Measurements from ENCODE around the gene HIPK4.

HIPK4 gene

DNA sequence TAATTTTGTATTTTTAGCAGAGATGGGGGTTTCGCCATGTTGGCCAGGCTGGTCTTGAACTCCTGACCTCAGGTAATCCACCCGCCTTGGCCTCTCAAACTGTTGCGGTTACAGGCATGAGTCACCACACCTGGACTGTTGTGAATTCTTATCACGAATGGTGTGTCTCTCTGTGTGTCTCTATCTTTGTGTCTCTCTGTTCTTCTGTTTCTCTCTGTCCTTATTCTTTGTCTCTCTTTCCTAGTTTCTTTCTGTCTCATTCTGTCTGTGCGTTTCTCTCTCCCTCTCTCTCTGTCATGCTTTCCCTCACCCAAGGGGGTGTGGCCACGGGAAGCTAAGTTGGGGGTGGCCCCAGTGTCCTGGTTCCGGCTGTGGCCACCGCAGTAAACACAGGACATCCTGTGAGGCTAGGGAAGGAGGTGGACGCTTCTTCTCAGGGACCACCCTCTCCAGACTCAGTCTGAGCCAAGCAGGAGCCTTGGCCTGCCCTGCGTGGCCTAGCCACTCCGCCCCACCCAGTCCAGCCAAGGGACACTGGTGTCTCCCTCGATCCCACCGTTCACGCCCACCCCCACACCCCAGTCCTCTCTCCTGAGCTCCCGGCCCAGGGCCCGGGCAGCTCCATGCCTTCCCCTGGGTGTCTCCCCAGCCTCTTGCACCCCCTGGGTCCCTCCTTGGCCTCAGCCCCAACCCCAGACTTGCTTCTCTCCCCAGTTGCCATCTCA, 27.1 kb upstream of the HIPK4 start:
- FAIRE-seq = no peak
- TF ChIP-seq CTCF (IDR thresholded peaks at IDR 0.05; ENCODE audit: insufficient read depth, missing control alignments) = no peak
- DNase-seq (ENCODE audit: insufficient read length, low spot score) = no peak

DNA sequence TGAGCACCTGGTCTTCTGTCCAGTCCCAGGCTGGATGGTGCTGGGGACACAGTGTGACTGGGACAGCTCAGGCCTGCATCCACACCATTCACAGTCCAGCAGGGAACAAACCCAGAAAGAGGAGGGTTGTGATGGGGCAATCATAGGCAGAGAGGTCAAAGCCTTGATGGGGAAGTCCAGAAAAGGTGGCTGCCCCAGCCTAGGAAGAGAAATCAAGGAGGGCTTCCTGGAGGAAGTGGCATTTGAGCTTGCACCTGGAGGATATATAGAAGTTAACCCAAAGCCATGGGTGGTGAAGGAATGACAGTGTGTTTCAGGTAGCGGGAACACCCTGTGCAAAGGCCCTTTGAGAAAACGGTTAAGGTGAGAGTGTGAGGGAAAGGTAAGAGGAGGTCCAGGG, 25.8 kb upstream of the HIPK4 start:
- FAIRE-seq (no peak), DNase-seq (ENCODE audit: insufficient read length, low spot score) (no peak)
- no peak for TF ChIP-seq CTCF (IDR thresholded peaks at IDR 0.05; ENCODE audit: insufficient read depth, missing control alignments)

DNA sequence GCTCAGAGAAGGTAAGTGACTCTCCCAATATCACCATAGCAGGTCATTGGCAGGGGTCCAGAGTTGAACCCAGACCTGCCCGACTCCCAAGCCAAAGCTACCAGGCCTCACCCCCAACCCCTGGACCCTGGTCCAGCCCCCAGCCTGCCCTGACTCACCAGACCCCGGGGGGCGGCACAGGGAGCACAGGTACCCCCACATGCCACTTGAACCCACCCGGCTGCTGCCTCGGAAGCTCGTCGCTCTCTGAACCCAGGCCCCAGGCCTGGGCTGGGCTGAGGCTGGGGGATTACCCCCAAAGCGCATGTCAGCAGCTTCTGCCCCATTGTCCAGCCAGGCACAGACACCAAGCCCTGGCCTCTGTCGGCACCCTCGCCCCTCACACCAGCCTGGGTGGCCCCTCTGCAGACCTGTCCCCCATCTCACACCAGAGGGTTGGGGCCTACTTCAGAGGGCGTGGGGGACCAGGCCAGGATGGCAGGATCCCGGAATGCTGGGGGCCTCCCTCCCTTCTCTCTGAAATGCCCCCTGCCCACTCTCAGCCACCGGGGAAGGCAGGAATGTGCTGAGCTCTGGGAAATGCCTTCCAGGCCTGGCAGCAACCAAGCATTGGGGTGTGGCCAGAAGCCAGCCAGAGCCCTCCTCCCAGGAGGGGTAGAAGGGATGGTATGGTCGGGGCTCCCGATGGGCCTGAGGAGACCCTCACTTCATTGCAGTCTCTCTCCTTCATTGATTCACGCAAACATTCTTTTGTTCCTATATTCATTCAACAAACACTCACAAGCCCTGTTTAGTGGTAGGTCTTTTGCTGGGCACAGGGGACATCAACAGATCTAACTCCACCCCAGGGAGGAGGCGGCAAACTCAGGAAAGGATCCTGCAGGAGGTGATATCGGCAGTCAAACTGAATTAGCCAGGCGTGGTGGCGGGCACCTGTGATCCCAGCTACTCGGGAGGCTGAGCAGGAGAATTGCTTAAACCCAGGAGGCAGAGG, 24.9 kb upstream of the HIPK4 start:
- DNase-seq (ENCODE audit: insufficient read length, low spot score) (no peak), FAIRE-seq (no peak)
- no peak for TF ChIP-seq CTCF (IDR thresholded peaks at IDR 0.05; ENCODE audit: insufficient read depth, missing control alignments)

DNA sequence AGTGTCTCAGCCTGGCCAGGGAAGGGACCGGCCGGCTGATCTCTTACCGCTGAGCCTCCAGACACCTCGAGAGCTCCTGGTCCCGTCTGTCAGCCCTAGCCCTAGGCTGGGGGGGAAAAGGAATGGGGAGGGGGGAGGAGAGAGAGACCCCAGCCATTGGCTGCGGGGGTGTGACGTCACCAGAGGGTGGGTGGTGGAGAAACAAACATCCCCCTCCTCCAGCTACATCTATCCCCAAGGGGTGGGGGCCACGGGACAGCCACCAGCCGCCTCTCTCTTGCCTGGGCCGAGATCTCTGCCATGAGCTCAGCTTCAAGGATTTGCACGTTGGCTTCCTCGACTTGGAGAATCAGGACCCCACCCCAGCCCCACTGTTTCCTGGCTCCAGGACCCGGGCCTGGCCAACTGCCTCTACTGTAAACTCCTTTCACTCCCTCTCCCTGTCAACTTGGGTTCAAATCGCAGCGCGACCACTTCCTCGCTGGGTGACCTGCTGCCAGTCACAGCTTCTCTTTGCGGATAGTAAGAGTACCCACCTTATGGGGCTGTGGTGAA, 23.4 kb upstream of the HIPK4 start, which contains the start of gene PRX:
TSS of gene PRX (minus strand) at position 88 of the 555 bp plus-strand sequence. CDS start 5,446 bp downstream, outside the sequence.
- no peak for DNase-seq (ENCODE audit: insufficient read length, low spot score)
- no peak for TF ChIP-seq CTCF (IDR thresholded peaks at IDR 0.05; ENCODE audit: insufficient read depth, missing control alignments)
- no peak for FAIRE-seq

DNA sequence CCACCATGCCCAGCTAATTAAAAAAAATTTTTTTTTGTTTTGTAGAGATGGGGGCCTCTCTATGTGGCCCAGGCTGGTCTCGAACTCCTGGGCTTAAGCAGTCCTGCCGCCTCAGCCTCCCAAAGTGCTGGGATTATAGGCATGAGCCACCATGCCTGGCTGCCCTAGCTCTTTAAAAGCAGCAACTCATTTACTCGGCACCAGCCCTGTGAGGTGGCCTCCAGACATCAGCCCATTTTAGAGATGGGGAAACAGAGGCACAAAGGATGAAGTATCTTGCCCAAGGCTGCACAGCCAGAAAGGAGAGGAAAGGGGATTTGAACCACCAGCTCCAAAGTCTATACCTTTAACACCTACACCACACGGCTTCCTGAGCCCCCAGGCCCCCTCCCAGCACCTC, 22.9 kb upstream of the HIPK4 start:
- TF ChIP-seq CTCF (IDR thresholded peaks at IDR 0.05; ENCODE audit: insufficient read depth, missing control alignments) = no peak
- DNase-seq (ENCODE audit: insufficient read length, low spot score) (no peak), FAIRE-seq (no peak)

DNA sequence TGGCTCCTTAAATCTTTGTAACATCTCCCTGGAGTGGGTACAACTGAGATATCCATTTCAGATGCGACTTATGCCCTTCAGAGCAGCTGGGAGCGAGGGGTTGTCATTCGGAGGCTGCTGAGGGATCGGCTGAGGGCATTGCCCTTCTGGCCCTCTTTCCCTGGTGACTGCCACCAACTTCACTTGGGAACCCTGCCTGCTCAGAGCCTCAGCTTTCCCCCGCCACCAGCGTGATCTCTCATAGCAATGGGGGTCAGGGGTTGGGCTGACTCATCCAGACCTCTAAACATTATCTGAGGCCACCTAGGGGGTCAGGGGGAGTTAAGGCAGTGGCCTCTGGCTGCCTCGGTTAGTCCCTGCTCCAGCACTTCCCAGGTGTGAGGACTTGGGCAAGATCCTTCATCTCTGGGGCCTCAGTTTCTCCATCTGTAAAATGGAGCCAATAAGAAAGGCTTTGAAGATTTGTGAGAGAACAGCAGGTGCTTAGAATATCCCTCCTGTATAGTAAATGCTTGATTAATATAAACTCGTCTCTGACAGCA, 22.0 kb upstream of the HIPK4 start:
- FAIRE-seq (no peak), DNase-seq (ENCODE audit: insufficient read length, low spot score) (no peak)
- no peak for TF ChIP-seq CTCF (IDR thresholded peaks at IDR 0.05; ENCODE audit: insufficient read depth, missing control alignments)

All from D721Med (cell line).